ENCODE results near the gene CCDC187. TPM values are rescaled to one million over a fixed set of nuclear protein-coding genes. Genes with fewer than 3 reads are reported as not detected.

Gene CCDC187
- total RNA-seq, 1 experiment from 2014 or later, result not detected

DNA sequence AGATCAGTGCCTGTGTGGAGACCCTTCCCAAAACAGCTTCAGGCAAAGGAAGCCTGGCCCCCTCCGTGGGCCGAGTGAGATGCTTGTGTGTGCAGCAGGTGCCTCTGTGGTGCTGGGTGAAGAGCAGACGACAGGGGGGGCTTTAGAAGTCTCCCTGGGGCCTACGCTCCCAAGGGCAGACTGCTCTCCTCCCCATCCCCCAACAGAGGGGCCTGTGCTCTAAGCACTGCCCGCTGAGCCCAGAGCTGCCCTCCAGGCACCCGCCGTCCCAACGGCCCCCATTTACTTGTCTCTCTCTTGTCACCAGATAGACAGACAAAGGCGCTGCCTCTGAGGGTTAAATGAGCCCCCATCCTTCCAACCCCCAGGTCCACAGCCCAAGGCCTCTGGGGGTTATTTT lies 96.3 kb downstream of the CCDC187 start:
- DNase-seq (ENCODE audit: low read depth), result no peak

DNA sequence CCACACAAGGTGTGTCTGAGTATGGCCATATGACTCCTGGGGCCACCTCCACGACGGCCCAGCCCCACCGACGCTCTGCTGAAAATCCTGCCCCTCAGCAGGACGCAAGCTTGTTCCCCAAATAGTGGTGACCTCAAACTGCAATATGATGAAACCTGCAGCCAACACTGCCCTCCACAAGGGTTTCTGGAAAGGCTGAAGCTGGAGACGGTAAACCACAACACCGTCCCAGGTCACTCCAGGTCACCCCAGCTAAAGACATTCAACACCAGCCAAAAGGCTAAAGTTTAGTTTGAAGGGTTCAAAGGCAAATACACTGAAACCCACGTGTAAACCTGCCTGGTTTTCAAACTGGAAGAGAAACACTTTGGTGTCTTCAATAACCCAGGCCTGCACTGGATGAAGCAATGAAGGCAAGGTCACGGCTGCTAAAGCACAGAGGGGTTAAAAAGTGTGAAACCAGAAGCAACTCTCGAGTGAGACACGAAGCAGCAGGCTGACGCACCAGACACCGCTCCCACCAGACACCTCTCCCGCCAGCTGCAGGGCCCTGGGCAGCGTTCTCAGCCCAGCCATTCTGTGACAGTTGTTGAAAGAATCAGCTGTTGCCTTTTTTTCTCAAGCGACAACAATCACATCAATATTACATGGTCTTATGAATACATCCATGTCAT lies 97.2 kb downstream of the CCDC187 start:
- peak; percentile 9 for DNase-seq (ENCODE audit: low read depth)

DNA sequence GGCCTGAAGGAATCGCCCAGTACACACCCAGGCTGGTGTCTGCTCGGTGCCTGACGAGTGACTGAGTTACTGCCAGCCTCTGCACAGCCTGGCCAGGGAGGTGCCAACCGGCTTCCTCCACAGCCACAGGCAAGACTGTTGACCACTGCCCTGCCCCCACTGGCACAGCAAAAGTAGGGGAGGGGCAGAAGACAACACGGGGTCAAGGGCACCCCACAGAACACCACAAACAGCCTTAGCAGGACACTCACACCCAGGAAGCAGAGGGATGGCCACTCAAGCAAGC lies 98.2 kb downstream of the CCDC187 start:
- DNase-seq (ENCODE audit: low read depth), result no peak

DNA sequence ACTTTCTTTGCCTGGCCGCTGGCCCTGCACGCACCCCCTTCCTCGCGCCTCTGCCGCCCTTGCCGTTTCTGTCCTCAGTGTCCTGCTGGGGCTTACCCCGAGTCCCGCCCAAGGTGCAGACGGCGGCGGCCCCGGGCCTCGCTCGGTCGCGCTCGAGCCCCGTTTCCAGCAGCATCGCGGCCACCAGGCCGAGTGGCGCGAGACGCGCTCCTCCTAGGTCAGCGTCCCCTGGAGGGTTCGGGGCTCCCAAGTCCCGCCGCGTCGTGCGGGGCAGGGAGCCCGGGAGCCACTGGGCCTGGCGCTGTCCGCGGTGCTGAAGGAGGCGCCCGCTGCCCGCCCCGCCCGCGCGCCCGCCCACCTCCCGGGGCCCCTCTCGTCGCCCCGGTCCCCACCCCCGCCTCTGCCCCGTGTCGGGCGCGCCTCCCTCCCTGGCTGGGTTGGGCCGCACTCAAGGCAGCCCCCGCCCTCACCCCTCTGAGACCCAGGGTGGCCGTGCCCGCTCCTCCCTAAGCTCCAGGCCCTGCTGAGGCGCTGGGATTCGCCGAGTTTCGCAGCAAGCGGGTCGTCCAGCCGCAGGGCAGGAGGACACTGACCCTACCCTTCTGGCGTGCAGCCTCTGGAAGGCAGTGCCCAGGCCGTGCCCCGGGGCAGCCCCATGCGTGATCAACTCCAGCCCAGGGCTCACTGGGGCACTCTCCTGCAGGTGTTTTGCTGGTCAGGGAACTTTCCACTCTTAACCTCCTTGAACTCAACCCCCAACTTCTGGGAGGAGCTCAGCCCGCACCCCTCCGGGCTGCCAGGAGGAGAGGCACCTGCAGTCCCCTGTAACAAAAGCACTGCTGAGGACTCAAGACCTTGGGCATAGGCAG lies 98.8 kb downstream of the CCDC187 start, which contains the start of gene LHX3:
Gene LHX3, minus strand, starts transcription at position 291 of the 869 bp plus-strand sequence. Its CDS starts 116 bp downstream, at position 175.
- no peak for DNase-seq (ENCODE audit: low read depth)

DNA sequence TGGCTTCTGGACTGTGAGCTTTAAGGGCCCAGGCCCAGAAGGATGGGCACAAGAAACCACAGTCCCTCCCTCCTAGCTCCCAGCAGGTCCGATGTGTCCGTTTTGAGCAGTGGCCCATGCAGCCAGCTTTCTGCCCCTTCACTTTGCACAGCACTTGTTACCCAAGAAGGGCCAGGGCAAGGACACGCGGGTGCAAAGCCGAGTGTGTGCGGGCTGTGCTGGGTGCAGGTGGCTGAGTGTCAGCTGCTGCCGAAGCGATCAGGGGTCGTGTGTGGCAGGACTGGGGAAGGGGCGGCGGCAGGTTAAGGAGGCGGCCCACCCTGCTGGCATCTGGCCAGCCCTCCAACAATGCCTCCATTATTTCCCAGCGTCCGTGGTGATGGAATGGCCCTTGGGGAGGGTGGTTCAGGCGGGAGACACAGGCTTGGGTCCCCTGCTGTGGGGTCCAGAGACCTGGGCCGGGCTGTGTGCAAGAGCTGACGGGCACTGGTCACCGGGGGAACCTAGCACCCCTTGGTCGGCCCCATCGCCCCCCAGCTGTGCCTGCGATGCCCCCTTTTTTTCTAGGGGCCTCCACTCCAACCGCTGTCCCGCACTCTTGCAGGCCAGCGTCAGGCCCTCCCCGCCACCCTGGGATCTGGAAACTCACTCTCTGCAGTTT lies 99.6 kb downstream of the CCDC187 start:
- DNase-seq (ENCODE audit: low read depth), result no peak

DNA sequence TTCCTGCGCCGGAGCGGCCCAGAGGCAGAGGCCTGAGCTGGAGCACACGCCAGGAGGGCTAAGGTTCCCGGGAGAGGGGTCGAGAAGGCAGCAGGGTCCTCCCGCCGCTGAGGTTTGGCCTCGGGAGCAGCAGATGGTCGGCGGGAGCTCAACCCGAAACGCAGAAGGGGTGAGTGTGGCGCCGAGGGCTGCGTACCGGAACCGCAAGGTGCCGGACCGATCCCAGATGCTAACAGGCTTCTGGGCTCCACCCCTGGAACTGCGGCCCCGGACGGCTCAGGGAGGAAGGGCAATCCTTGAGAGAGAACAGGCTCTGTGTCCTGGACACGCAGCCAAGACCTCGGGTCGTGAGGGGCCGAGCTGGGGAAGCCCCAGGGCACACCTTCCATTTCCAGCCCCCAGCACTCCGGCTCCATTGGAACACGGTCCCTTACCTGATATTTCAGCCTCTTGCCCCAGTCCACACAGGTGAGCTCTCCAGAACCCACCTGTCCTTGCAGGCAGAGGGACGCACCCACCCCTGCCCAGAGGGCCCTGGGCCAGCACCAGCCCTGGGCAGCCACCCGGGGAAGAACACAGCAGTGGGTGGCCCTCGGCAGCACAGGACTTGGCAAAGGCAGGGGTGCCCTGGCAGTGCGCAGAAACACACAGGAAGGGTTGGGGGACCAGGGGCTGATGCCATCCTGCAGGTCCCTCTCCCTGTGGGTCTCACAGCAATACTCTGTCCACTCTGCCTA lies 100.3 kb downstream of the CCDC187 start:
- DNase-seq (ENCODE audit: low read depth), result no peak

DNA sequence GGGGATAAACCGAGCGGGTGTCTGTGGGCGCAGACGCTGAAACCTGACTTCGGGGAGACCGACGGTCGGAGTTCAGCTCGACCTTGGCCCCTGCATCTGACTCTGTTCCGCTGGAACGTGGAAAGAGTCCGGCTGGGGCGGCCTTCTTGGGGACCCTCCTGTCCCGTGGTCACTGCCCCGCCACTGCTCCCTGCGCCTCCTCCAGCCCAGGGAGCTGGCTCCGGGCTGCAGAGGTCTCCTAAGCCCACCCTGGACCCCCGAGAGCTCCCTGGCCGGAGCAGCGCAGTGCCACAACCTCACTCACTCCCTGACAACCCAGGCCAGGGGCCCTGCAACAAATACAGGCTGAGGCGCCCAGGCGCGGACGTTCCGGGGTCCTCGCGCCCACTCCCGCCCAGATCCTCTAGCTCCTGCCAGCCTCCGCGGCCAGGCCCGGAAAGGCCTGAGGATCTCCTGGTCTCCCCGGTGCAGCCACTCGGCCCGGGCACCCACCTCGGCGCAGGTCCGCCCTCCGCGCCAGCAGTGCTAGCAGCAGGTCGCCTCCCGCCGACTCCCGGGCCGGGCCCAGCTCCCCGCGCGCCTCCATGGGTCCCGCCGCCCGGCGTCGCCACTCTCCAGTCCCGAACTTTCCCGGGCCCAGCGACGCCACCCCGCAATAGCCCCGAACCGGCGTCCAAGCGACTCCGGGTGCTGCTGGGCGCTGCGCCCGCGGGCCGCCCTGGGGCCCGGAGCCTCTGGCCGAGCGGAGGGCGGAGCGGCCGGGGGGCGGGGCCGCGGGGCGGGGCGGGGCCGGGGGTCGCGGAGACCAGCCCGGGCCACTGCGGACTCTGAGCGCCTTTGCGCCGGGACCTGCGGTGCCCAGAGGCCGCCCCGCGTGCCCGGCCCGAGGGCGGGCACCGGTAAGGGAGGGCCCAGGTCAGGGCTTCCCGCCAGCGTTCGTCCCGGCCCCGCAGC lies 101.2 kb downstream of the CCDC187 start:
- DNase-seq (ENCODE audit: low read depth), result no peak

DNA sequence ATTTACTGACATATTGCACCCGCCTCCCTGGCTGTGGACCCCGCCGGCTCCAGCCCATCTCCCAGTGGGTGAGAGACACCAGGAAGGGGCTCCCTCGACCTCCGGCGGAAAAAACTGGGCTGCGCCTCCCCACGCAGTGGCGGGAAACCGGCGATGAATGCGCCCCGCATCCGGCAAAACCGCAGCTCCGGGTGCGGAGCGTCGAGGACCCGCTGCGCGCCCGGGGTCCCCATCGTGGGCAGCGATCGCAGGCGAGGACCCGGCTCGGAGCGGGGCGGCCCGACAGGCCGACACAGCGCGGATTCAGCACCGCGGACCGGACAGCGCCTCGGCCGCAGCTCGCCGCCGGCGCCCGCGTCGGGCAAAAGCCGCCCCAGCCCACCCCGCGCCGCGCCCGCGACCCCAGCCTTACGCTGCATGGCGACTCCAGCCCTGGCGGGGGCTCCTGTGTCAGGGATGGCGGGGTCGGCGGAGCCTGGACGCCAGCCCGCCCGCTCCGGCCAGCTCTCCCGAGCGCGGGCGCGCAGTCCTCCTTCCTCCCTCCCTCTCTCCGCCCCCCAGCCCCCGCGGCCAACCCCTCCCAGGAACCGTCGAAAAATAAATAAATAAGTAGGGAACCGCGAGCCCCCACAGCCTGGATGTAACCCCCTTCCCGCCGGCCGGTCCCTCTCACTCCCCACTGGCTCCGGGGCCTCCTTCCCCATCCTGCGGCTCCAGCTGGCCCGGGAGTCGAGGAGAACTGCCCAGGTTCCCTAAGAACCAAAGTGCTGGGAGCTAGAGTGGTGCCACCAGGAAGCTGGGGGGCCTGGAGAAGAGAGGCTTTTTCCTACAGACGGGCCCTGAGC lies 102.1 kb downstream of the CCDC187 start:
- no peak for DNase-seq (ENCODE audit: low read depth)

DNA sequence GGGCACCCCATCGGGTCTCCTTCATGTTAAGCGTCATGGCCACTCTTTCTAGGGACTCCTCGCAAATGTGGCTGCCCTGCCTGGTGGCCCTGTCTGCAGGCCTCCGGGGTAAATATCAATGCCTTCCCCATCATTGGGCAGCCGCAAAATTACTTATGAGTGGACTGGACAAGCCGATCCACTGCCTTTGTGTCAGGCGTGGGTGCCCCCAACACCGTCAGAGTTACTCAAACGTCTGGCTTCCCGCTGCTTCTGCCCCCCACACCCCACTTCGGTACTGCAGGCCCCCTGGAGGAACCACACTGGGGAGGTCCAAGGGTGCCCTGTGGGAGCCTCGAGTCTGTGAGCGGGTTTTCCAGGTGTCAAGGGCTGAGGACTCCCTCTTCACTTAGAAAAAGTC lies 102.7 kb downstream of the CCDC187 start:
- DNase-seq (ENCODE audit: low read depth), result no peak

DNA sequence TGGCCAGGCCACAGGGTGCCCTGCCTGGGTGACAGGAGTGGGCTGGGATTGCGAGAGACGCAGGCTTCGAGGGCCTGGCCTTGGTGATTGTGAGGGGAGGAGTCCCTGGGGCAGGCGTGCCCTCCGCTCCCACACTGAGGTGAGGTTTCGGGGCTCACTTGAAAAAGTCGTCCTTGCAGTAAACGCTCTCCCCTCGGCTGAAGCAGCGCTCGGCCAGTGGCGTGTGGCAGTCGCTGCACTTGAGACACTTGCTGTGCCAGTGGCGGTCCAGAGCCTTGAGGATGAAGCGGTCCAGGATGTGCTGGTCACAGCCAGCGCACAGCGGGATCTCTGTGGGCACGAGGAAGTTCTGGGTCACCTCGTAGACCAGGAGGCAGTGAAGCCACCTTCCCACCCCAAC lies 103.5 kb downstream of the CCDC187 start:
- no peak for DNase-seq (ENCODE audit: low read depth)

Other genes with a start within 250 kb of the CCDC187 start
- 29.0 and 34.4 TPM in 2 replicates for gene NACC2, start 208.8 kb downstream of the CCDC187 start, total RNA-seq (2014; rRNA removed)
- gene TMEM250, start 185.2 kb downstream of the CCDC187 start, total RNA-seq (2014; rRNA removed), result 54.7 TPM in 2 replicates
- not detected in 2 replicates for gene LHX3, start 99.0 kb downstream of the CCDC187 start, total RNA-seq (2014; rRNA removed)
- 17.9 and 20.9 TPM in 2 replicates for gene QSOX2, start 58.3 kb downstream of the CCDC187 start, total RNA-seq (2014; rRNA removed)
- 34.1 and 34.4 TPM in 2 replicates for gene GPSM1, start 23.4 kb upstream of the CCDC187 start, total RNA-seq (2014; rRNA removed)
- 51.2 and 52.0 TPM in 2 replicates for gene DNLZ, start 59.6 kb upstream of the CCDC187 start, total RNA-seq (2014; rRNA removed)
- gene CARD9, start 69.6 kb upstream of the CCDC187 start, total RNA-seq (2014; rRNA removed), result 0.19 and 0.86 TPM in 2 replicates
- gene SNAPC4, start 96.1 kb upstream of the CCDC187 start, total RNA-seq (2014; rRNA removed), result 9.2 and 9.4 TPM in 2 replicates
- 66.4 and 66.5 TPM in 2 replicates for gene ENTR1, start 106.5 kb upstream of the CCDC187 start, total RNA-seq (2014; rRNA removed)
- 46.9 and 54.2 TPM in 2 replicates for gene PMPCA, start 106.6 kb upstream of the CCDC187 start, total RNA-seq (2014; rRNA removed)
- 13.5 and 14.2 TPM in 2 replicates for gene INPP5E, start 135.8 kb upstream of the CCDC187 start, total RNA-seq (2014; rRNA removed)
- 25.5 and 28.9 TPM in 2 replicates for gene SEC16A, start 178.9 kb upstream of the CCDC187 start, total RNA-seq (2014; rRNA removed)
- gene NOTCH1, start 242.0 kb upstream of the CCDC187 start, total RNA-seq (2014; rRNA removed), result 9.1 and 10.8 TPM in 2 replicates

Data from LHCN-M2 (cell line).